GM12875 (cell line): ENCODE measurements around the gene DNMT1.

Experiments
- H3K4me3 ChIP-seq: one replicate; pipeline ENCODE4 v1.5.1; 2011; ENCODE audit warnings: low read depth, low read length, control low read depth
- TF ChIP-seq, protein P1 (sequence below): IDR thresholded peaks from 2 replicates; pipeline ENCODE4 v1.5.1; 2011; ENCODE audit warnings: low read depth, mild to moderate bottlenecking, control low read depth, inconsistent platforms, low read length, moderate library complexity, borderline replicate concordance; ENCODE audit not compliant: insufficient read depth

Gene DNMT1

DNA sequence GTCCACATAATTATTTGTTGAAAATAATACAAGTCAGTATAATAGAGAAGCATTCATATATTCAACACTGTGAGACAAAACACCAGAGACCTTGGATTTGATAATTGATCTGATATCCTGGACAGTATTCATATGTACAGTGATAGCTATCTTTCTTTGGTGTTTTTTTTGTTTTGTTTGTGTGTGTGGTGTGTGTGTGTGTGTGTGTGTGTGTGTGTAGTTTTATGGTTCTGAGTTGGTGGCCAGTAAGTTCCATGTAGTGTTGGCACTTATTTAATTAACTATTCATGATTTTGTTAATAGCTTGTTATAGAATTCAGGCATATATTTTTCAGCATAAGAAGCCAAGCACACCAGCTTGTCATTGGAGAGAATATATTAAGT is 90.6 kb downstream of the DNMT1 start:
- TF ChIP-seq, protein P1, sequence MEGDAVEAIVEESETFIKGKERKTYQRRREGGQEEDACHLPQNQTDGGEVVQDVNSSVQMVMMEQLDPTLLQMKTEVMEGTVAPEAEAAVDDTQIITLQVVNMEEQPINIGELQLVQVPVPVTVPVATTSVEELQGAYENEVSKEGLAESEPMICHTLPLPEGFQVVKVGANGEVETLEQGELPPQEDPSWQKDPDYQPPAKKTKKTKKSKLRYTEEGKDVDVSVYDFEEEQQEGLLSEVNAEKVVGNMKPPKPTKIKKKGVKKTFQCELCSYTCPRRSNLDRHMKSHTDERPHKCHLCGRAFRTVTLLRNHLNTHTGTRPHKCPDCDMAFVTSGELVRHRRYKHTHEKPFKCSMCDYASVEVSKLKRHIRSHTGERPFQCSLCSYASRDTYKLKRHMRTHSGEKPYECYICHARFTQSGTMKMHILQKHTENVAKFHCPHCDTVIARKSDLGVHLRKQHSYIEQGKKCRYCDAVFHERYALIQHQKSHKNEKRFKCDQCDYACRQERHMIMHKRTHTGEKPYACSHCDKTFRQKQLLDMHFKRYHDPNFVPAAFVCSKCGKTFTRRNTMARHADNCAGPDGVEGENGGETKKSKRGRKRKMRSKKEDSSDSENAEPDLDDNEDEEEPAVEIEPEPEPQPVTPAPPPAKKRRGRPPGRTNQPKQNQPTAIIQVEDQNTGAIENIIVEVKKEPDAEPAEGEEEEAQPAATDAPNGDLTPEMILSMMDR = no peak
- no peak overlapping the region for H3K4me3 ChIP-seq

DNA sequence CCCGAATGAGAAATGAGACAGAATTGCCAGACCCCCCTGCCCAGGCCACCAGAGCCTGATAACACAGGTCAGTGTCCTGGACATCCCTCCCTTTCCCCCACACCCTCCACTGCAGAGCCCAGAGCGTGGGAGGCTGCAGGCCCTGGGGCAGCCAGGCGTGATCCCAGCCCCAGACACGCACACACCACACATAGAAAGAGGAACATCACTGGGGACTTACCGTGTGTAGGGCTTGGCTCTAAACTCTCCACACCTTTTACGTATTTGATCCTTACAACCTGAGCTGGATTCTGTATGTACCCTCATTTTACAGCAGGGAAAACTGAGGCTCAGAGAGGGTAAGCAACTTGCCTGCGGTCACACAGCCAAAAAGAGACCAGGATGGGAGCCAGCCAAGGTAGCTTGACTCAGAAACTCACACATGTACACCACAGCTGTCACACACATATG is 91.9 kb downstream of the DNMT1 start:
- H3K4me3 ChIP-seq = peak overlapping the region; percentile 54
- TF ChIP-seq, protein P1 = no peak

DNA sequence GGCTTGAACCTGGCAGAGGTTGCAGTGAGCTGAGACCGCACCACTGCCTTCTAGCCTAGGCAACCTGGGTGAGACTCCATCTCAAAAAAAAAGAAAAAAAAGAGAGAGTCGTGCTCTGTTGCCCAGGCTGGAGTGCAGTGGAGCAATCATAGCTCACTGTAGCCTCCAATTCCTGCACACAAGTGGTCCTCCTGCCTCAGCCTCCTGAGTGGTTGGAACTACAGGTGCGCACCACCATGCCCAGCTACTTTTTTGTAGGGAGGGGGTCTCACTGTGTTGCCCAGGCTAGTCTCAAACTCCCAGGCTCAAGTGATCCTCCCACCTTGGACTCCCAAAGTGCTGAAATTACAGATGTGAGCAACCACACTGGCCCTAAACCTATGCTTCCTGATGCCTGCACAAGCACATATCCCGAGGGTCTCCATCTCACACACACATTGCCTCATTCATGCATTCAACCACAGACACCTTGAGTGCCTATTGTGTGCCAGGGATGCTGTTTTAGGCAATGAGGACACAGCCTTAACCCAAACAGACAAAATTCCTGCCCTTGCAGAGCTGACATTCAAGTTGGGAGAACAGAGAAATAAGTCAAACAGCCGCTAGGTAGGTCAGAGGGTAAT is 94.5 kb downstream of the DNMT1 start:
- TF ChIP-seq, protein P1 = no peak
- H3K4me3 ChIP-seq = peak overlapping the region; percentile 21

DNA sequence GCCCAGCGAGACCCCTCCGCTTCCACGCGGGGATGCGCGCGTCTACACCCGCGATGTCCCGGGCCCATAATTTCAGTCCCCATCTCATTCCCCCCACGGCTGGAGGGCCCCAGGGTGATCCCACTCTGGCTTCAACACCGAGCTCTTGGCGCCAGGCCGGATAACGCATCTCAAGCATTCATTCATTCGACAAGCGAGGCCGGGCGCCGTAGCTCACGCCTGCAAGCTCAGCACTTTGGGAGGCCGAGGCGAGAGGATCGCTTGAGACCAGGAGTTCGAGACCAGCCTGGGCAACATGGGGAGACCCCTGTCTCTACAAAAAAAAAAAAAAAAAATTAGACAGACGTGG is 98.2 kb downstream of the DNMT1 start:
- H3K4me3 ChIP-seq = peak overlapping the region; percentile 48
- TF ChIP-seq, protein P1 = no peak

DNA sequence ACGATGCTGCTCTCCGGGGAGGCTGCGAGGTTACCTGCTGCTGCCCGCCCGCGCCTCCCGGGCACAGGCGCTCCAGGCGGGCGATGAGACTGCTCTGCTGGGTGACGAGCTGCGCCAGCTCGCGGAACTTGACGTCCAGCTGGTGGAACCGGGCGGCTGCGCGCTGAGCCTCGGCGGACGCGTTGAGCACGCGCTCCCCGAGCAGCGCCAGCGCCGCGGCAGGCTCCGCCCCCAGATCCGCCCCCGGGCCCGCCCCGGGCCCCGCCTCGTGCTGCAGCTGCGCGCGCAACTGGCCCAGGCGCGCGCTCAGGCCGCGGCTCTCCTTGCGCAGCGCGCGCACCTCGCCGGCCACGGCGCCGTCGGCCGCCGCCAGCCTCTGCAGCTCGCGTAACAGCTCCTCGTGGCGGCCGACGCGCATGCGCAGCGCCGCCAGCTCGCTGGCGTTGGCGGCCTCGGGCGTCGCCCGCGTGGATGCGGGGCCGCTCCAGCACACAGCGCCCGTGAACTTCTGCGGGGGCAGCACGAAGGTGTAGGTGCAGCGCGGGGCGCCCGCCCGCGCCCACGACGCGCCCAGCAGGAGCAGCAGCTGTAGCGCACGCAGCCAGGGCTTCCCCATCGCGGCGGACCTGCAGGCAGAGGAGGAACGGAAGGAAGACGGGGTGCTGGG is 98.7 kb downstream of the DNMT1 start:
- peak overlapping the region; percentile 48 for H3K4me3 ChIP-seq
- TF ChIP-seq, protein P1 = no peak

DNA sequence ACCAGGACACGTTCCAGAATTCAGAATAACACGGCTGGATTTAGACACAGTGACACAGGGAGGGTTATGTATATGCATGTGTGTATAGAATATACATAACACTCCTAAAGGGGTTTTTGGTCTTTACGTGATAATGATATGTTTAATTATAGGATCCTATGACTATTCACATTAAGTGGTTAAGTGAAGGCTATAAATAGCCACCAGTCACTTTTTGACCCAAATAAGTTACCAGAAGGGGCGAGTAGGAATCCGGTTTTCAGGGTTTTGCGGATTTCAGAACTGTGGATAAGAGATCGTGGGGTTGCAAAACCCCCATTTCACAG is 99.2 kb downstream of the DNMT1 start:
- TF ChIP-seq, protein P1 = no peak
- H3K4me3 ChIP-seq = no peak overlapping the region
